ENCODE measurements around the gene CREB3L2. TPM values are rescaled to one million over a fixed set of nuclear protein-coding genes. Genes with fewer than 3 reads are reported as not detected.

CREB3L2 gene
- total and polyA plus RNA-seq, 2 of the 13 experiments (the other 11 are each of a cell fraction or from before 2014, with no cell fraction given), result 22.1 to 41.1 TPM

DNA sequence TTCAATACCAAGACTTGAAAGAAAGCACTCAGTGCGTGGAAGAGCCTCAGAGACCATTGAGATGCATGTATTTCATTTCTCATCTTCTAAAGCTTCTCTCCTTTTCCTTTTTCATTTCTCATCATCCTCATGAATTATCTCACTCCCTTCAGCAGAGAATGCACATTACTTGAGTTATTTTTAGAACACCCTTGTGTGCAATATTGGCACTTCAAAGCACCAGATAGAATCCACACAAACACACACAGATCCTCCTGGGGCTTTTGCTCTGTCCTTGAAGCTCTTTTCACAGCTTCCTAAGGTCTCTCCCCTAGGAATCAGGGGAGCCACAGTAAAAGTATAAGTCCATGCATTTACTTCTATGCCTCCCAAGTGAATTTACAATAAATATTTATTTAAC is 173.4 kb downstream of the CREB3L2 start:
- Histone ChIP-seq H4K20me1 (ENCODE audit: insufficient read depth, low read length) (no peaks in the 10 kb centered on the region), H3K9ac (ENCODE audit: insufficient read depth, low read depth, low read length) (no peak overlapping the region), H3K27me3 (ENCODE audit: control insufficient read depth in 1 of 2, insufficient read depth in 2 of 2, low read length in 2 of 2) (no peaks in the 10 kb centered on the region), H3K27ac (ENCODE audit: extremely low read length, insufficient read depth, low read length) (no peak overlapping the region), H3K4me3 (replicated peaks in 1 of 3; ENCODE audit: insufficient read depth in 1 of 3, low read depth in 2 of 3, low read length in 3 of 3) (no peak overlapping the region), H3K36me3 (replicated peaks in 1 of 2; ENCODE audit: control insufficient read depth in 1 of 2, insufficient read depth in 2 of 2, low read length in 2 of 2) (no peaks in the 10 kb centered on the region), H2AFZ (ENCODE audit: low read length) (no peak overlapping the region), H3K9me3 (ENCODE audit: low read length) (peaks cover 23% of the 10 kb centered on the region), H3K4me1 (ENCODE audit: insufficient read depth, low read length) (peaks cover 5% of the 10 kb centered on the region; the same call in 1 of the 2 replicates), H3K4me2 (ENCODE audit: low read depth, low read length) (no peak overlapping the region), H3K79me2 (ENCODE audit: insufficient read depth, low read length) (no peaks in the 10 kb centered on the region)
- FAIRE-seq (no peak), DNase-seq (ENCODE audit: low spot score) (no peak), ATAC-seq (no peak)
- WGBS (ENCODE audit: low lambda C conversion rate), result 11% methylated on average over 1 of the region's 1 CpG
- TF ChIP-seq ZNF460 (CRISPR knock-in tag; IDR thresholded peaks at IDR 0.05; ENCODE audit: borderline replicate concordance), result no peak
- TF ChIP-seq ATF6 (CRISPR knock-in tag; conservative IDR thresholded peaks at IDR 0.05), result no peak
- BruUV-seq (replicated peaks), result no TSS peak
- POLR2A ChIA-PET, result no interaction called here
- CTCF ChIA-PET (ENCODE audit: low intra/inter-chr PET ratio, low total read pairs), result no interaction called here
- intact Hi-C loops (cut with micrococcal nuclease; ENCODE audit: unreplicated experiment) (no loop called here), in situ Hi-C loops (cut with HindIII; ENCODE audit: extremely low pct_ligation_motif_present, low pct_unique_long_range_greater_than_20kb) (no loop called here)

GRCh38 chr7:137825489-137825888 is 176.4 kb downstream of the CREB3L2 start:
- Histone ChIP-seq H3K36me3 (replicated peaks in 1 of 2; ENCODE audit: control insufficient read depth in 1 of 2, insufficient read depth in 2 of 2, low read length in 2 of 2) (no peaks in the 10 kb centered on the region), H3K4me1 (ENCODE audit: insufficient read depth, low read length) (no peaks in the 10 kb centered on the region), H3K79me2 (ENCODE audit: insufficient read depth, low read length) (no peaks in the 10 kb centered on the region), H3K4me2 (ENCODE audit: low read depth, low read length) (no peak overlapping the region), H2AFZ (ENCODE audit: low read length) (no peak overlapping the region), H3K9me3 (ENCODE audit: low read length) (no peaks in the 10 kb centered on the region), H3K4me3 (replicated peaks in 1 of 3; ENCODE audit: insufficient read depth in 1 of 3, low read depth in 2 of 3, low read length in 3 of 3) (no peak overlapping the region), H3K9ac (ENCODE audit: insufficient read depth, low read depth, low read length) (no peak overlapping the region), H4K20me1 (ENCODE audit: insufficient read depth, low read length) (no peaks in the 10 kb centered on the region), H3K27ac (ENCODE audit: extremely low read length, insufficient read depth, low read length) (no peak overlapping the region), H3K27me3 (ENCODE audit: control insufficient read depth in 1 of 2, insufficient read depth in 2 of 2, low read length in 2 of 2) (peaks cover 0 to 8% of the 10 kb centered on the region in 2 experiments; a peak in 1 of 5 replicates)
- CTCF ChIA-PET (ENCODE audit: low intra/inter-chr PET ratio, low total read pairs), result no interaction called here
- ATAC-seq (no peak), DNase-seq (ENCODE audit: low spot score) (no peak), FAIRE-seq (no peak)
- no TSS peak for BruUV-seq (replicated peaks)
- in situ Hi-C loops (cut with HindIII; ENCODE audit: extremely low pct_ligation_motif_present, low pct_unique_long_range_greater_than_20kb), result no loop called here
- 5% methylated on average over 3 of the region's 3 CpGs for WGBS (ENCODE audit: low lambda C conversion rate)
- POLR2A ChIA-PET, result no interaction called here
- TF ChIP-seq ATF7 (IDR thresholded peaks at IDR 0.05), result 0 out of 2 replicates have a peak, but pooled peaks have one; percentile 17
- TF ChIP-seq ATF7 (CRISPR knock-in tag; IDR thresholded peaks at IDR 0.05), result no peak
- TF ChIP-seq, protein P1, sequence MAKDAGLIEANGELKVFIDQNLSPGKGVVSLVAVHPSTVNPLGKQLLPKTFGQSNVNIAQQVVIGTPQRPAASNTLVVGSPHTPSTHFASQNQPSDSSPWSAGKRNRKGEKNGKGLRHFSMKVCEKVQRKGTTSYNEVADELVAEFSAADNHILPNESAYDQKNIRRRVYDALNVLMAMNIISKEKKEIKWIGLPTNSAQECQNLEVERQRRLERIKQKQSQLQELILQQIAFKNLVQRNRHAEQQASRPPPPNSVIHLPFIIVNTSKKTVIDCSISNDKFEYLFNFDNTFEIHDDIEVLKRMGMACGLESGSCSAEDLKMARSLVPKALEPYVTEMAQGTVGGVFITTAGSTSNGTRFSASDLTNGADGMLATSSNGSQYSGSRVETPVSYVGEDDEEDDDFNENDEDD (CRISPR knock-in tag; IDR thresholded peaks at IDR 0.05; ENCODE audit: borderline replicate concordance), result no peak
- intact Hi-C loops (cut with micrococcal nuclease; ENCODE audit: unreplicated experiment), result no loop called here

Other genes with a start within 250 kb of the CREB3L2 start
- gene DGKI, start 155.1 kb downstream of the CREB3L2 start, total RNA-seq (2016; rRNA removed; fragmentation: Illumina TruSeq; extraction: Trizol), result 0.09 TPM in 1 of 2 replicates, not detected in the other
- gene DGKI, start 155.1 kb downstream of the CREB3L2 start, polyA plus RNA-seq (2011; rRNA removed), result 0.17 TPM in 1 of 2 replicates, not detected in the other
- gene AKR1D1, start 74.4 kb upstream of the CREB3L2 start, total RNA-seq (2016; rRNA removed; fragmentation: Illumina TruSeq; extraction: Trizol), result 37.0 and 59.5 TPM in 2 replicates
- gene AKR1D1, start 74.4 kb upstream of the CREB3L2 start, polyA plus RNA-seq (2011; rRNA removed), result 6.8 and 6.9 TPM in 2 replicates